SIG-M5 (cell line): ENCODE measurements around the gene SERPINA4.

Experiments
- DNase-seq: peaks from one replicate; lab custom pipeline; 2025; lab: John Stamatoyannopoulos, UW

The SERPINA4 gene

GRCh38 chr14:94542811-94543440 lies 18.3 kb upstream of the SERPINA4 start:
- DNase-seq, result no peak

GRCh38 chr14:94543449-94544124 lies 17.7 kb upstream of the SERPINA4 start:
- no peak for DNase-seq

- DNase-seq, result no peak
Measured at GRCh38 chr14:94544726-94545125, 16.5 kb upstream of the SERPINA4 start.

GRCh38 chr14:94545131-94545841 lies 16.0 kb upstream of the SERPINA4 start:
- no peak for DNase-seq

- no peak for DNase-seq
Measured at GRCh38 chr14:94547151-94547680, 14.0 kb upstream of the SERPINA4 start.

- DNase-seq, result no peak
Measured at GRCh38 chr14:94547726-94548125, 13.5 kb upstream of the SERPINA4 start.

- no peak for DNase-seq
Measured at GRCh38 chr14:94548131-94548998, 12.9 kb upstream of the SERPINA4 start.

- no peak for DNase-seq
Measured at GRCh38 chr14:94548999-94549985, 11.9 kb upstream of the SERPINA4 start.

GRCh38 chr14:94550041-94550440 lies 11.2 kb upstream of the SERPINA4 start:
- DNase-seq, result no peak

- DNase-seq, result no peak
Measured at GRCh38 chr14:94555991-94556390, 5.3 kb upstream of the SERPINA4 start.

GRCh38 chr14:94557327-94557726 lies 3.9 kb upstream of the SERPINA4 start:
- no peak for DNase-seq

- no peak for DNase-seq
Measured at GRCh38 chr14:94558842-94559241, 2.4 kb upstream of the SERPINA4 start.

- DNase-seq, result no peak
Measured at GRCh38 chr14:94559638-94560290, 1.5 kb upstream of the SERPINA4 start.

GRCh38 chr14:94560291-94560665 lies 964 bp upstream of the SERPINA4 start:
- no peak for DNase-seq

GRCh38 chr14:94561656-94562010 lies 391 bp downstream of the SERPINA4 start:
- DNase-seq, result no peak

GRCh38 chr14:94562022-94562421 lies 780 bp downstream of the SERPINA4 start:
- DNase-seq, result no peak

GRCh38 chr14:94562941-94563883 lies 2.0 kb downstream of the SERPINA4 start:
- DNase-seq, result no peak

GRCh38 chr14:94564381-94564780 lies 3.1 kb downstream of the SERPINA4 start:
- no peak for DNase-seq

GRCh38 chr14:94568186-94568585 lies 6.9 kb downstream of the SERPINA4 start:
- DNase-seq, result no peak
